Pancreas (tissue), 10 donors: Measurements from ENCODE around the gene ZBED2. TPM values are rescaled to one million over a fixed set of nuclear protein-coding genes. Genes with fewer than 3 reads are reported as not detected.

Source experiments
- ATAC-seq, 4 donors: fragments of 200-7000 bp; cut with Tn5 transposase; one replicate each; pipeline versions ENCODE4 v1.8.0 to v1.9.1; 2020; ENCODE audit warnings: mild to moderate bottlenecking in 4 of 4, moderate library complexity in 4 of 4
- DNase-seq, 6 donors: peaks; one replicate each; pipeline ENCODE4 v3.0.0-alpha.2; 2020
- FAIRE-seq: peaks from 2 replicates; lab custom pipeline; 2012; peaks lifted over from hg19 to GRCh38; lab: Jason Lieb, UNC
- H3K27ac ChIP-seq, 4 donors: fragments of 200-600 bp; sonication (generic); 1 replicate in 3 of 4; 2 replicates in 1 of 4; pipeline versions ENCODE4 v1.5.0 to v1.8.0; 2020
- H3K27me3 ChIP-seq, 4 donors: fragments of 200-600 bp; one replicate each; pipeline ENCODE4 v1.8.0; 2021
- H3K36me3 ChIP-seq, 3 donors: fragments of 200-600 bp; sonication (generic) in 1 of 3; one replicate each; pipeline versions ENCODE4 v1.5.0 to v1.8.0; 2020 to 2021
- H3K4me1 ChIP-seq, 3 donors: fragments of 200-600 bp; one replicate each; pipeline ENCODE4 v1.8.0; 2021
- H3K4me3 ChIP-seq, 4 donors: fragments of 200-600 bp; sonication (generic) in 2 of 4; one replicate each; pipeline versions ENCODE4 v1.5.0 to v1.8.0; 2020 to 2021
- H3K9me3 ChIP-seq, 4 donors: fragments of 200-600 bp; one replicate each; pipeline ENCODE4 v1.8.0; 2021
- WGBS, 2 donors: extraction: QIAGEN DNeasy Blood & Tissue Kit; methylation state at CpG; one replicate each; pipeline ENCODE4 v1.1.7; 2013; 5-methylcytosine and 5-hydroxymethylcytosine counted together
- intact Hi-C, 3 donors: fragments of 100-400 bp; cut with DNase I; formaldehyde crosslinking; loops; one replicate each; pipeline versions ENCODE4 v1.11.1 to v1.14.2; 2022
- polyA plus RNA-seq, 2 donors: library from polyadenylated mRNA; stranded (reverse); fragments of 200-250 nt; gene quantifications; one replicate each; pipeline ENCODE4 v1.2.3, GENCODE V29; 2013
- total RNA-seq, 6 donors: library from RNA; stranded (reverse); fragmentation: NEBNext Ultra II Directional in 4 of 6; extraction: Animal tissue kit (Norgen Biotek cat#: 25700) in 4 of 6; gene quantifications; one replicate each; pipeline versions ENCODE4 v1.2.1 to v1.2.4, GENCODE V29; 2021 to 2023
- TF ChIP-seq, protein P1 (sequence below), 4 donors: fragments of 200-600 bp; sonication (generic) in 3 of 4; IDR thresholded peaks; one replicate each; pipeline versions ENCODE4 v1.5.0 to v1.8.0; 2021; ENCODE audit warnings: antibody characterized with exemption in 4 of 4
- donor health status: healthy with polysubstance abuse.
- donor health status: DM: no; HTN: no; CAD: no; lungs with moderate emphysema.
- donor health status: DM: no; HTN: no; CAD: no.
- donor health status: control.
- donor health status: control.
- donor health status: Bipolar disorder and iron deficiency.
- donor health status: DM: yes; HTN: yes; CAD: no.
- donor health status: DM: no; HTN: no; CAD: no.
- donor health status: DM: no; HTN: no; CAD: no.
- donor health status: DM: yes; HTN: yes; CAD: no.

ZBED2 gene
- total and polyA plus RNA-seq, 8 donors = 0.02 to 0.22 TPM; not detected in 6

DNA sequence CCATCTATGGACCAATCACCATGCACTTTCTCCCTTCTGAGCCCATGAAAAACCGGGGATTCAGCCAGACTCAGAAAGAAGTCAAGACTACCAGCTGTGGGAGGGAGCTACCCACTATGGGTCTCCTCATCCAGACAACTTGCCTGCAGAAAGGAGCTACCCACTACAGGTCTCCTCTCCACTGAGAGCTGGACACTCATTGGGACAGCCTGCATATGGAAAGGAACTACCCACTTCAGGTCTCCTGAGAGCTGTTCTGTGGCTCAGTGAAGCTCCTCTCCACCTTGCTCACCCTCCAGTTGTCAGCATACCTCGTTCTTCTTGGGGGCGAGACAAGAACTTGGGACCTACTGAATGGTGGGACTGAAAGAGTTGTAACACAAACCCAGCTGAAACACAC is 22.3 kb upstream of the ZBED2 start:
- no peaks in the 10 kb centered on the region for H3K9me3 ChIP-seq
- FAIRE-seq (no peak), DNase-seq (no peak), ATAC-seq (no peak)
- H3K27me3 ChIP-seq = no peaks in the 10 kb centered on the region
- TF ChIP-seq, protein P1, sequence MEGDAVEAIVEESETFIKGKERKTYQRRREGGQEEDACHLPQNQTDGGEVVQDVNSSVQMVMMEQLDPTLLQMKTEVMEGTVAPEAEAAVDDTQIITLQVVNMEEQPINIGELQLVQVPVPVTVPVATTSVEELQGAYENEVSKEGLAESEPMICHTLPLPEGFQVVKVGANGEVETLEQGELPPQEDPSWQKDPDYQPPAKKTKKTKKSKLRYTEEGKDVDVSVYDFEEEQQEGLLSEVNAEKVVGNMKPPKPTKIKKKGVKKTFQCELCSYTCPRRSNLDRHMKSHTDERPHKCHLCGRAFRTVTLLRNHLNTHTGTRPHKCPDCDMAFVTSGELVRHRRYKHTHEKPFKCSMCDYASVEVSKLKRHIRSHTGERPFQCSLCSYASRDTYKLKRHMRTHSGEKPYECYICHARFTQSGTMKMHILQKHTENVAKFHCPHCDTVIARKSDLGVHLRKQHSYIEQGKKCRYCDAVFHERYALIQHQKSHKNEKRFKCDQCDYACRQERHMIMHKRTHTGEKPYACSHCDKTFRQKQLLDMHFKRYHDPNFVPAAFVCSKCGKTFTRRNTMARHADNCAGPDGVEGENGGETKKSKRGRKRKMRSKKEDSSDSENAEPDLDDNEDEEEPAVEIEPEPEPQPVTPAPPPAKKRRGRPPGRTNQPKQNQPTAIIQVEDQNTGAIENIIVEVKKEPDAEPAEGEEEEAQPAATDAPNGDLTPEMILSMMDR (IDR thresholded peaks at IDR 0.05) = no peak
- no peaks in the 10 kb centered on the region for H3K4me1 ChIP-seq
- intact Hi-C loops = no loop called here
- 89 to 96% methylated on average over 3 of the region's 3 CpGs for WGBS, 2 donors
- H3K4me3 ChIP-seq = no peak overlapping the region
- H3K36me3 ChIP-seq = no peaks in the 10 kb centered on the region
- no peak overlapping the region for H3K27ac ChIP-seq

DNA sequence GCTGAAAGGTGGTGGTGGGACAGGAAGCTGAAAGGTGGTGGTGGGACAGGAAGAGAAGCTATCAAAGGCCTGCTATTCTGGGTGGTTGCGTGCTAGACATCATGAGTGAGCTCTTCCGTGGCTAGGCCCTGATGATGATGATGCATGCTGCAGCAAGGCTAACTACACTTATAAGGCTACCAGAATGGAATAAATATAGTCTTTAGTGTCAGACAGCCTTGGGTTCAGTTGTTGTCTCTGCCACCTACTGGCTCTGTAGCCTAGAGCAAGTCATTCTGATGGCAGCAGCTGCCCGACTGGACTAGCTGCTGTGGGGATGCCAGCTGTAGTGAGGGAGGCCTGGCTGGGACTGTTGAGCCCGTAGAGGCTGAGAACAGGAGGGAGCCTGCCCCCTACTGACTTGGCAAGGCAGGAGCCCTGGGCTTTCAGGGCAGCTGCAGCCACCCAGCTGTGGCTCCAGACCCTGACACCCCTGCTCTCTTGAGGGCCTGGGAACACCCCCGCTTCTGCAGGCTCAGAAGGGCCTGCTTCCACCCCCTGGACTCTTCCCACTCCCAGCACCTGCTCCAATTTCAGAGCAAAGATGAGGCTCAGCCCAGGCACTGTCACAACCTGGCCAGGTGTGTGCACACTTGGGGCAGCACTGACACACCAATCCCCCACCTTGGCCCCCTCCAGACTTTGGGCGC is 21.4 kb upstream of the ZBED2 start:
- intact Hi-C loops = no loop called here
- ATAC-seq (no peak), DNase-seq (peak in 1 of 6 donors; percentile 44), FAIRE-seq (no peak)
- TF ChIP-seq, protein P1 (IDR thresholded peaks at IDR 0.05) = no peak
- Histone ChIP-seq H3K27ac (no peak overlapping the region), H3K36me3 (no peaks in the 10 kb centered on the region), H3K9me3 (no peaks in the 10 kb centered on the region), H3K4me1 (no peaks in the 10 kb centered on the region), H3K27me3 (no peaks in the 10 kb centered on the region), H3K4me3 (no peak overlapping the region)
- 84 to 90% methylated on average over 6 of the region's 6 CpGs for WGBS, 2 donors

DNA sequence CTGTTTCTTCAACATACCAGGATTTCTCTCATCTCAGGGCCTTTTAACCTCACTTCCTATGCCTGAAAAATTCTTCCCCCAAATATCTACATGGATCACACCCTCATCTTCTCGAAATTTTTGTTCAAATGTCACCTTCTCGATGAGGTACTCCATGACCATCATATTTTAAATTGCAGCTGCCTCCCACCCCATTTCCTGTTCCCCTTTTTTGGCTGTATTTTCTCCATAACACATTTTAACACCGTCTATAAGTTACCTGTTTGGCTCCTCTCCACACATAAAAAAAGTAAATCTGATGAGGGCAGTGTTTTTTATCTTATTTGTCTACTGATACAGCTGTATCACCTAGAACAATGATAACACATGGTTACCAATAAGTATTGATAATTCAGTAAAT is 20.7 kb upstream of the ZBED2 start:
- Histone ChIP-seq H3K36me3 (no peaks in the 10 kb centered on the region), H3K27ac (no peak overlapping the region), H3K4me1 (no peaks in the 10 kb centered on the region), H3K27me3 (no peaks in the 10 kb centered on the region), H3K4me3 (no peak overlapping the region), H3K9me3 (no peaks in the 10 kb centered on the region)
- DNase-seq = no peak
- no peak for ATAC-seq
- no peak for FAIRE-seq
- intact Hi-C loops = no loop called here
- TF ChIP-seq, protein P1 (IDR thresholded peaks at IDR 0.05) = no peak
- WGBS, 2 donors = 61 to 70% methylated on average over 3 of the region's 3 CpGs

DNA sequence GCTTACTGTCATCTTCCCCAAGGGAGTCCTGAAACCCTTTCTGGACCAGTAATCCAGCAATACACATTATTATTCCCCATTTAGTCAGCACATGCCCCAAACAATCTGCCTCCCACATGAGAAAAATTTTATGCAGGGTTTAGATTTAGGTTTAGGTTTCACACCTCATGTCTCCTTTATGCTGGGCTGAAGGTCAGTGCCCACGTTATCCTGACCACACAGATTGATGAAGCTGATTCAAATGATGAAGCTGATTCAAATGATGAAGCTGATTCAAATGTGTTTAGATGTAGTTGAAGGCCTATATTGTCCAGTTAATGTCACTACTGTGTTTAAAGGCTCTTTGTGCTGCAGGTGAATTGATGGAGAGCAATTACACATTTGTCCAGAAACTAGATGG is 18.1 kb upstream of the ZBED2 start:
- FAIRE-seq (no peak), ATAC-seq (no peak), DNase-seq (no peak)
- WGBS, 2 donors = 59 to 67% methylated on average over 1 of the region's 1 CpG
- TF ChIP-seq, protein P1 (IDR thresholded peaks at IDR 0.05) = no peak
- Histone ChIP-seq H3K27ac (no peak overlapping the region), H3K36me3 (no peaks in the 10 kb centered on the region), H3K9me3 (no peaks in the 10 kb centered on the region), H3K4me3 (no peak overlapping the region), H3K27me3 (no peaks in the 10 kb centered on the region), H3K4me1 (no peaks in the 10 kb centered on the region)
- intact Hi-C loops = no loop called here

DNA sequence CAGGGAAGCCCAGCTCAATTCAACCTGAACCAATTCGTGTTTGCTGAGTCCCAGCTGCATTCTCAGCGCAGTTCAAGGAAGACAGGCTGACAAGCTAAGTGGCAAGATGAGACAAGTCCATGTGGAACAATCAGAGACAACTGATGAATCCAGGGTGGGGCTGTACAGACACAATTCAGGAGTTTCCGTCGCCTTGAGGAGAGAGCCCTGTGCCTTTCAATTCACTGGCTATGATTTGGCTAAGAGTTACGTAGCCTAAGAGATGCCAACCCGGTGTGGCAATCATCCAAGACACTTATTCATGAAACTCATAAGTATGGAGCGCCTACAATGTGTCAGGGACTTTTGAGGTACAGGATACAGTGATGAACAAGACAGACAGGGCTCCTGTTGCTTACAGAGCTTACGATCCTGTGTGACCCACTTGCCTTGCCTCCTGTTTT is 15.5 kb upstream of the ZBED2 start:
- H3K27me3 ChIP-seq = no peaks in the 10 kb centered on the region
- TF ChIP-seq, protein P1 (IDR thresholded peaks at IDR 0.05) = no peak
- H3K36me3 ChIP-seq = no peaks in the 10 kb centered on the region
- DNase-seq = no peak
- no peak for FAIRE-seq
- no peaks in the 10 kb centered on the region for H3K9me3 ChIP-seq
- ATAC-seq = no peak
- no peak overlapping the region for H3K4me3 ChIP-seq
- WGBS, 2 donors = 79 to 84% methylated on average over 8 of the region's 8 CpGs
- no peak overlapping the region for H3K27ac ChIP-seq
- no peaks in the 10 kb centered on the region for H3K4me1 ChIP-seq
- intact Hi-C loops = no loop called here
